GM18526 (cell line): ENCODE measurements around the gene PTPRU.

ENCODE experiments used
- POLR2A ChIP-seq: IDR thresholded peaks from 3 replicates; pipeline ENCODE4 v1.6.1; 2011; ENCODE audit not compliant: insufficient read length; ENCODE audit errors: extremely low read depth

The PTPRU gene

DNA sequence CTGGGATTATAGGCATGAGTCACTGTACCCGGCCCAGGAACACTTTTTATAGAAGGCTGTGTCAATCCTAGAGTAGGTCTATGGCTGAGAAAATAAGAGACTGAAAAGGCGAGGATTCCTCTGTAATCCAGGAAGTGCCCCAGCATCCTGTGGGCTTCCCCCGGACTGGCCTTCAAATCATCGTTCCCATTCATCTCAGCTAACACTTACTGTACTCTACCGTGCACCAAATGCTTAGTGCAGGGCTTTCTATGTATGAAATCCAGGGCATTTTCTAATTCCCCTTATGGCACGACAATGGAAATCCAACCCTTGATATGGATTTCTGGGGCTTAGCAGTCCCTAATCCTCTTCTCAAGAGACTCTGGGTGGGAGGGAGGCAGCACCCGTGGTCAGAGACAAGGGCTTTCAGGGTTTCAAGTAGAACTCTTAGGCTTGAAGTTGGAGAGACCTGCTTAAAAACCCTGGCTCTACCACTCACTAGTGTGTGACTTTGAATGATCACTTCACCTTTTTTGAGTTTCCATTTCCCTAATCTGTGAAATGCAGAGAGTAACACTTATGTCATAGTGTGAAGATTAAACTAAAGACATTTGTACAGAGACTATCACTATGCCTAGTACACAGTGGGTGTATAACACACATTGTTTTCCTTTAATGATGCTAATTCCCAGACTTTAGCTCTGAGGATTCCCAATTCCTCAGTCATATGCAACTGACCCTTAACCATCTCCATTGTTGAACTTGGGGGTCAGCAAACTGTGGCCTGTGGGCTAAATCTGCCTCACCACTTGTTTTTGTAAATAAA, 25.8 kb upstream of the PTPRU start:
- no peak for TF ChIP-seq POLR2A

DNA sequence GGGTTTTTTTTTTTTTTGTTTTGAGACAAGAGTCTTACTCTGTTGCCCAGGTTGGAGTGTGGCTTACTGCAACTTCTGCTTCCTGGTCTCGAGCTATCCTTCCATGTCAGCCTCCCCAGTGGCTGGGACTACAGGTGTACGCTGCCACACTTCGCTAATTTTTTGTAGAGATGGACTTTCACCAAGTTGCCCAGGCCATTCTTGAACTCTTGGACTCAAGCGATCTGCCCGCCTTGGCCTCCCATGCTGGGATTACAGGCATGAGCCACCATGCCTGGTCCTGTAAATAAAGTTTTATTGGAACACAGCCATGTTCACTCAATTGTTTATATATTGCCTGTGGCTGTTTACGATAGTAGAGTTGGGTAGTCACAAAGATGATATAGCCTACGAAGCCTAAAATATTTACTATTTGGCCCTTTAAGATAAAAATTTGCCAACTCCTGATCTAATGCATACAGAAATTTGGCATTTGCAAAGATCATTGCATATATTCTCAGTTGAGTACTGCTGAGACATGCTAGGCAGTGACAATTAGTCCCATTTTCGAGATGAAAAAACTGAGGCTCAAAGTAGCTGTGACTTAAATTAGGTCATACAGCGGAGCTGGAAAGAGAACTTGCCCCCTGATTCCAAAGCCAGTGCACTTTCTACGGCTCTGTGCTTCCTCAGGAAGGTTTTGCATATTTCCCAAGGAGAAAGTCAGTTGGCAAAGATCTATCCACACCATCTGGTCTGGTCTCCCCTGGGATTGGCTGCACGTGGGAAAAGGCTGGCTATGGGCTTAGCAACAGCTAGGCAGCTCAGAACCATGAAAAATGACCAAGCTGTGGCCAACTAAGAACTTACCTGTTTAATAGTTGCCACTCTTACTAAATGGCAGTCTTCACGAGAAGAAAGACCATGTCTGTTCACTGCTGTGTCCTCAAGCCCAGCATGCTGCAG, 25.0 kb upstream of the PTPRU start:
- no peak for TF ChIP-seq POLR2A

DNA sequence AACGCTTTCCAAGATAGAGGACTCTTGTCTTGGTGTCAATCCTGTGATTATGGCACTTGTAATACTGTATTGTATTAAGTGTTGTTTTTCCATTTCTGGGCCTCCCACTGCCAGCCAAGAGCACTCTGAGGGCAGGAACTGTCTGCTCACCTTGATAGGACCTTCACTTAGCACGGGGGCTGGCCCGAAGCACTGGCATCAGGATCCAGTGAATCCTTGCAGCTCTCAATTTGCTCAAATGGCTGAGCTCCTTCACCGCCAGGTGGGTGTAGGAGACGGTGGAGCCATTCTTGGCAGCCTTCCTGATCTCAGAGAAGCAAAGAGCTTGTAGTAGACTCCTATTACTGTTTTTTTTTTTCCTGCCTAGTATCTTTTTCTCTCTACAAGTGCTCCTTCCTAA, 23.3 kb upstream of the PTPRU start:
- TF ChIP-seq POLR2A: no peak

DNA sequence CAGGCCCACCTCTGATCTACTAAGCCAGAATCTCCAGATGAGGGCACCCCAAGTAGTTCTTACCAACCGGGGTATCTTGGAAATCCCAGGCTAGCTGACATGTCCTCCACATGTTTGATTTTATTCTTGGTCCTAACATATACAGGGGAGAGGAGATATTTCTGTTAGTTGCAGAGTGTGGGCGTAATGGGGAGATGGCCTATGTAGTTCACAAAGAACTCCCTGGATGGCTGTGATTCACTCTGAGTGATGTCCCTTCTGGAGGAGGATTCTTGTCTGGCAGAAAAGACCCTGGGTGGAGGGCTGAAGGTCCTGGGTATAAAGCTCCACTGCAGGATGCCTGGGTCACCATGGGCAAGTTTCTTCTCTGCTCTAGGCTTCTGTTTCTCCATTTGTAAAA, 18.7 kb upstream of the PTPRU start:
- no peak for TF ChIP-seq POLR2A

DNA sequence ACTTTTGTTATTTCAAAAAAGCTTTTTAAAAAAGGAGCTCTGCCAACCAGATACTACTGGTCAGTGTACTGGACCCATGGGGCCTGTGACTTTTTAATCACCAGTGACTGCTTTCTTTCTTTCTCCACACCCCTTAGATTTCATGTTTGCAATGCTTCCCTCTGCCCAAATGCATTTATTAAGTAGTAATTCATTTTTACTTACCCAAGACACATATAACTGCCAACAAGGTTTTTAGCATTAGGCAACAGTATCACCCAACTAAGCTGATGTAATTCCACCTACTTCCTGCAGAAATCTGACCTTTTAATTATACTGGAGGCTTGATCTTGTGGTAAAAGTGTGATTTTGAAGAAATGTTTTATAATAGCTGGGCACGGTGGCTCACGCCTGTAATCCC, 18.1 kb upstream of the PTPRU start:
- TF ChIP-seq POLR2A: no peak

DNA sequence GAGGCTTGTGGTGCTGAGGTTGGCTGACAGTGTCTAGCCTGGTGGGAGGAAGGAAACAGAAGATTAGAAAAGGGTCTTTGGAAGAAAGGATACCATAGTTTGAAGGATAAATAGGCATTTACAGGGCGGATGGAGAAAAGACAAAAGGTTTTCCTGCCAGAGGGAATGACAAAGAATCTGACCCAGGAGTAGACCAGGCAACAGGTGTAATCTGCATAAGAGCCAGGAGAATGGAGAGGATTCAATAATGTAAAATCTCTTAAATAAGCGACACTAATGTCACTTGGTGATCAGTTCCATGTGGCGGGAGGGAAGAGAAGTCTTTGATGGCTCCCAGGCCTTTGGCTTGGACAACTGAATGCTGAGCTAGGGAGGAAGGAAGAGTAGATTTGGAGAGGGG, 15.0 kb upstream of the PTPRU start:
- TF ChIP-seq POLR2A: no peak

DNA sequence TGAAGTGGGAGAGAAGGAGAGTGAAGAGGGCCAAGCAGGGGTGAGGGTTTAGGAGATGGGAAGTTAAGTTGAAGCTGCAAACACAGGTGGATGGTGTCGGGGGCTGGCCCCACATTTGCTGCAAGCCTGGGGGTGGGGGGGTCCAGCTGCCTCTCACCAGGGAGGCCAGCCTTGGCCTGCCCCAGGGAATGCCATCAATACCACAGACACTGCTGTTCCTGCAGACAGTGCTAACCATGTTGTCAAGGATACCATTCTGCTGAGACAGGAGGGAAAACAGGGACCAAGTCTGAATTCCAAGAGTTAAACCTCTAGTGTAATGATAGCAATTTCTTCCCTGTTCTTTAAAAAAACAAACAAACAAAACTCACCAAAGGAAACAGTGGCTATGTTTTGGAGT, 13.6 kb upstream of the PTPRU start:
- TF ChIP-seq POLR2A: no peak

DNA sequence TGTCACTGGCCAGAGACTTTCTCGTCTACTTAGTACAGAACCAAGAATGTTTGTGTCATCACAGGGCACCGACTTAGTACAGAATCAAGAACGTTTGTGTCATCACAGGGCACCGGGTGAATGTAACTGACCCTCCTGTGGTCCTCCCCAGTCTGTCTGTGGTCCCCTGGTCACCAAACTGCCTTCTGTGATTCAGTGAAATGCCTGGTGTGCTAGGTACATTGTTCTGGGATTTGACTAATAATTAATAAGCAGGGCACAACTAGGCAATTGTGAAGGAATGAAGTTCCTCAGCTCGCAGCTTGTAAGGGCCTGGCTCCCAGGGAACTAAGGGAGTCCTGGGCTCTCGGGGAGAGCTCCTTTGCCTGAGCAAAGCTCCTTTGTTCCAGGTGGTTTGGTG, 12.8 kb upstream of the PTPRU start:
- no peak for TF ChIP-seq POLR2A

DNA sequence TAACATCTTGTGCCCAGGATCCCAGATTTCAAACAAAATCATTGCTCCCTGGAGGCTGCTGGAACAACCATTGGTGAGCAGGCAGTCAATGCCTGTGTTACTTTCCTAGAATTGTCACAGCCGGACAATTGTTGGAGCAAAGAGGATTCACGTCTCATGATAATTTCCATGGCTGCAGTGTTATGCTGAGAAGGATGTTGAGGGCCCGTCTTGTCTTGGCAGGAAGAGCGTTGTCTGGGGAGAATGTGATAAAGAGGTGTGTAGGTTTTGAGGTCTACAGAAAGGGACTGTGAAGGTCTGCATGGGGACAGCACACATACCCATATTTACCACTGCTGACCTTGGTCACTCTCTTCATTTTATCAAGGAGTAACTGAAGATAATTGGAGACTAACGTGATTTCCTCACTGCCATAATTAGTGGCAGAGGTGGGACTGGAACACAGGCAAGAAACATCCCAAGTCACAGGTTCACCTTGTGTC, 11.9 kb upstream of the PTPRU start:
- no peak for TF ChIP-seq POLR2A

DNA sequence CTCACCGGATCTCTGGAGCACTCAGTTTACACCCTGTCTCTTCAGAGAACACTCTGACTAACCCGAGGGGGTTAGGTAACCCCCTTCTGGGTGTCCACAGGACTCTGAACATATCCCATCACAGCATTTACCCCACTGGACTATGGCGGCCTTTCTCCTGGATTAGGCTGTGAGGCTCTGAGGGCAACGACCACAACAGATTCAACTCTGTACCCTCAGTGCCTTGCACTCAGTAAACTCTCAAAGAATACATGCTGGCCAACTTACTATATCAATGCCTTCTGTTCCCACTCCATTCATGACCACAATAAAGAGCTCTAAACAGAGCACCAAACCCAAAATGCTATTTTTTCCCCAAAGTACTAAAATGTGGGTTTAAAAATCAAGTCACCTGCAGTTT, 11.0 kb upstream of the PTPRU start:
- TF ChIP-seq POLR2A: no peak

DNA sequence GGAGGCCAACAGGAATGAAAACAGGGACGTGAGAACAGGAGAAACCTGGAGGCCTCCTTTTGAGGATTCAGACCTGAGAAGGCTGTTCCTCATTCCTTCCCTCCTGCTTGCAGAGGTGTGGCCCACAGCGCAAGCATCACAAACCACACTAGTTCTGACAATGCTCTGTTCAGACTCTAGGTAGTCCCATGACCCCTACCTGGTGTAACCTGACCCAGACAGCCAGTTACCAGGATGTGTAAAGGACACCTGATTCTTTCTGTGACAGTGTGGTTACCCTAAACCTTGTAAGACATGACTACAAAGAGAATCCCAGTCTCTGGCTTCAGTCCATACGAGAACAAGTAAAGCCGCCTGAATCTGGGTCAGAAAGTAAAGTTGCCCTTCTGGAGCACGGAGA, 8.8 kb upstream of the PTPRU start:
- no peak for TF ChIP-seq POLR2A

DNA sequence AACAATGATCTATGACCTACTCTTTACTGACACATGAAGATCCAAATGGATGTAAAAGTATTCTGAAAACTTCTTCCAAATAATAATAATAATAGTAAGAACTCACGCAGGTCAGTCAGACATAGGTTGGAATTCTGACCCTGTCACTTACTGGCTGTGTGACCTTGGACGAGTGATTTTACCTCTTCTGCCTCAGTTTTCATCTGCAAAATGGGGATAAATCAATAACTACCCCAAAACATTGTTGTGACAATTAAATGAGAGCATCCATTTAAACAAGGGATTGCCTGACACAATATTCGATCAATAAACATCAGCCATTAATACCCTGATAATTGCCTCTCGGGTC, 6.1 kb upstream of the PTPRU start:
- TF ChIP-seq POLR2A: no peak

DNA sequence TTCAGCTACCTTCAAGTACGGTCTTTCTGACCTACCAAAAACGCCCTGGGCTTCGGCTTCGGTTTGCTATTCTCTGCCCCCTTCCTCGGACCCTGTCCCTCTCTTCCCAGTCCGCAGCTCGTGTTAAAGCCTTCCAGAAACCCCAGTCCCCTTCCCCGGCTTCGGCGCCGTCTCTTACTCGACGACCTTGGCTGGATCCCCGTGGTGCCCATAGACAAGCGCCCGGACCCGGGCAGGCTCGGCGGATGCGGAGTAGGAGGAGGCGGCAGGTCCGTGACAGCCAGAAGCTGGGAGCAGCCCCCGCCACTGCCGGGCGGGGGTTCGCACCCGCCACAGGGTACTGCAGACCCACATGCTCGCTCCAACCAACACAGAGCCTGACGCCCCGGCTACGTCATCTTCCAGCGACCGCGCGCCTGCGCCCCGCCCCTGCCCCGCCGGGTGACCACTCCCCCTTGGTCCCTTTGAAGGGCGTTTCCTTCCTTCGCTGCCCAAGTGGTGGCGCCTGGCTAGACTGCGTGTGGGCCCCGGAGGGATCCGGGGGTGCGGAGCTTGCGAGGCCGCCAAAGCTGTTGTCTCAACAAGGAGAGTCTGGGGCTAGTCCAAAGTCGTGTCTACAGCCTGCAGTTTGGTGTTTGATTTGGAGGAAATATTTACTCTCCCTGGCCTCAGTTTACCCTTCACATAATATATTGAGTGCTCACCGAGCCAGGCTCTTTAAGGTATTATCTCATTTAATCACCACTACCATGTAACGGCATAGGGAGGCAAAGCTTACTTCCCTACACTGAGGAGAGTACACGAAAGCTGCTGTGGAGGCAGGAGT, 5.6 kb upstream of the PTPRU start, which contains the start of gene MECR:
TSS of gene MECR (minus strand) at position 382 of the 826 bp plus-strand sequence. CDS start at position 354, 28 bp downstream.
- peak; percentile 86 for TF ChIP-seq POLR2A

DNA sequence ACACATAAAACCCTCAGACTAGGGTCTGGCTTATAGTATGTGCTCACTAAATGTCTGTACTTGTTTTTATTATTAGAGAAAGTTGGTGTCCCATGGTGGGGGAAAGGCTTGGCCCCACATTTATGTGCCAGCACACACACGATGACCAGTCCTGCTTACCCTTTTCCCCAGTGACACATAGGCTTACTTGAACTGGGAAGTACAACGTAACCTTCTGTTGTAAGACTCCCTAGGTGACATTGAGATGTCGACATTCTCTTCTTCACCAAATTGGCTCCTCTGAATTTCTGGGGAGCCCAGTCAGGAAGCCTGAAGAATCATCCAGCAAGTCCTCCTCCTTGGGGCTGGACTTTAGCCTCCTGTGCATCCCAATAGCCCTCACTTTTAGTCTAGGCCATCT, 3.9 kb upstream of the PTPRU start:
- no peak for TF ChIP-seq POLR2A

DNA sequence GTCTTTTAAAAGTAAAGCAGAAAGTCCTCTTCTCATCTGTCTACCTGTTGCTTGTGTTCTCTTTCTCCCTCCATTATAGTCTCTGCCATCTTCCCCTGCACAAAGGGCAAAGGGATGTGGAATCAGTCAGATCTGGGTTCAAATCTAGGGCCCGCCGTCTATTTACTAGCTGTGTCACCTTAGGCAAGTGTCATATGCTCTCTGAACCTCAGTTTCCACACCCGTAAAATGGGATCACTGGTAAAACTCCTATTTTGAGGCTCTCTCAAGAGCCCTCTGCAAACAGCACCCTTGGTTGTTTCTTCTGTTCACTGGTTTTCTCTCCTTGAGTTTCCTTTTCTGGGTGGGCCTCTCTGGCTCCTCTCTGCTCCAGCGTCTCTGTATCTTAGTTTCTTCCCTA, 2.6 kb upstream of the PTPRU start:
- TF ChIP-seq POLR2A: no peak
